ENCODE data around the gene COL8A2. TPM values are rescaled to one million over a fixed set of nuclear protein-coding genes. Genes with fewer than 3 reads are reported as not detected.
"Not testable (repeated sequence)": the region's sequence is repeated elsewhere in the genome, so short reads cannot be mapped to it uniquely, and the experiment has no call there.

The COL8A2 gene
- total RNA-seq, 2 experiments from 2014 or later: not detected

- Mint-ChIP-seq H3K4me1 (peaks cover 72% of the 10 kb centered on the region), H3K27me3 (no peaks in the 10 kb centered on the region), H3K9me3 (no peaks in the 10 kb centered on the region), H3K27ac (peak overlapping the region; percentile 88), H3K4me3 (peak overlapping the region; percentile 74), H3K36me3 (ENCODE audit: low read depth) (peaks cover 69% of the 10 kb centered on the region)
- CTCF ChIA-PET: interaction anchor here (1.5 to 5.1 kb wide), 4 partner anchors 13 to 123 kb away, joined by 10 to 105 read pairs (median 12); partner anchors contain the start of genes THRAP3 and TRAPPC3
- POLR2A ChIA-PET: interaction anchor here (1.1 to 8.9 kb wide), 7 partner anchors 8 to 224 kb away, joined by 3 to 193 read pairs (median 8); partner anchors contain the start of genes STK40, THRAP3 and TRAPPC3
- no peak for DNase-seq
These were observed 37.7 kb upstream of the COL8A2 start for GRCh38 chr1:36162680-36163239.

GRCh38 chr1:36161641-36162531 is 36.9 kb upstream of the COL8A2 start:
- Mint-ChIP-seq H3K27me3 (no peaks in the 10 kb centered on the region), H3K36me3 (ENCODE audit: low read depth) (peaks cover 70% of the 10 kb centered on the region), H3K4me3 (peak overlapping the region; percentile 74), H3K4me1 (peaks cover 73% of the 10 kb centered on the region), H3K9me3 (no peaks in the 10 kb centered on the region), H3K27ac (peak overlapping the region; percentile 88)
- POLR2A ChIA-PET: interaction anchor here (0.8 to 8.9 kb wide), 16 partner anchors 8 to 236 kb away, joined by 3 to 193 read pairs (median 4); partner anchors contain the start of genes LSM10, STK40, THRAP3 and TRAPPC3
- DNase-seq: peak; percentile 58
- CTCF ChIA-PET: interaction anchor here (1.5 to 5.1 kb wide), 6 partner anchors 12 to 124 kb away, joined by 10 to 105 read pairs (median 12); partner anchors contain the start of genes THRAP3 and TRAPPC3

- Mint-ChIP-seq H3K4me3 (peak overlapping the region; percentile 74), H3K36me3 (ENCODE audit: low read depth) (peaks cover 67% of the 10 kb centered on the region), H3K27me3 (no peaks in the 10 kb centered on the region), H3K9me3 (no peaks in the 10 kb centered on the region), H3K4me1 (peaks cover 67% of the 10 kb centered on the region), H3K27ac (peak overlapping the region; percentile 88)
- ChIA-PET POLR2A (interaction anchor here (0.8 to 8.9 kb wide), 20 partner anchors 8 to 1529 kb away, joined by 3 to 193 read pairs (median 4); partner anchors contain the start of genes AGO3, CLSPN, EVA1B and LSM10), CTCF (interaction anchor here (1.0 to 5.1 kb wide), 8 partner anchors 10 to 124 kb away, joined by 4 to 105 read pairs (median 10); partner anchors contain the start of genes THRAP3 and TRAPPC3)
- peak; percentile 84 for DNase-seq
These were observed 36.0 kb upstream of the COL8A2 start for GRCh38 chr1:36160949-36161485.

GRCh38 chr1:36160388-36160948 is 35.4 kb upstream of the COL8A2 start:
- H3K27me3 Mint-ChIP-seq: no peaks in the 10 kb centered on the region
- peak overlapping the region; percentile 88 for H3K27ac Mint-ChIP-seq
- H3K4me3 Mint-ChIP-seq: peak overlapping the region; percentile 74
- no peak for DNase-seq
- CTCF ChIA-PET: interaction anchor here (1.0 to 5.1 kb wide), 8 partner anchors 10 to 125 kb away, joined by 4 to 105 read pairs (median 10); partner anchors contain the start of genes THRAP3 and TRAPPC3
- H3K9me3 Mint-ChIP-seq: no peaks in the 10 kb centered on the region
- peaks cover 65% of the 10 kb centered on the region for H3K36me3 Mint-ChIP-seq (ENCODE audit: low read depth)
- POLR2A ChIA-PET: interaction anchor here (0.9 to 8.9 kb wide), 18 partner anchors 9 to 1530 kb away, joined by 3 to 193 read pairs (median 4); partner anchors contain the start of genes AGO3, CLSPN, EVA1B and LSM10
- peaks cover 65% of the 10 kb centered on the region for H3K4me1 Mint-ChIP-seq

- Mint-ChIP-seq H3K27me3 (no peaks in the 10 kb centered on the region), H3K4me1 (peaks cover 70% of the 10 kb centered on the region), H3K36me3 (ENCODE audit: low read depth) (peaks cover 63% of the 10 kb centered on the region), H3K4me3 (peak overlapping the region; percentile 74), H3K9me3 (no peaks in the 10 kb centered on the region), H3K27ac (peak overlapping the region; percentile 88)
- no peak for DNase-seq
- ChIA-PET CTCF (interaction anchor here (0.6 to 5.1 kb wide), 10 partner anchors 10 to 126 kb away, joined by 3 to 105 read pairs (median 5); partner anchors contain the start of genes THRAP3 and TRAPPC3), POLR2A (interaction anchor here (0.6 to 8.9 kb wide), 15 partner anchors 9 to 1531 kb away, joined by 3 to 193 read pairs (median 5); partner anchors contain the start of genes AGO3, CLSPN, SH3D21 and THRAP3)
These were observed 34.8 kb upstream of the COL8A2 start for GRCh38 chr1:36159614-36160387.

GRCh38 chr1:36158827-36159252 is 33.8 kb upstream of the COL8A2 start:
- Mint-ChIP-seq H3K36me3 (ENCODE audit: low read depth) (peaks cover 55% of the 10 kb centered on the region), H3K27ac (peak overlapping the region; percentile 88)
- H3K27me3 Mint-ChIP-seq: not testable (repeated sequence)

GRCh38 chr1:36157973-36158826 is 33.2 kb upstream of the COL8A2 start:
- ChIA-PET POLR2A (interaction anchor here (1.2 to 8.9 kb wide), 7 partner anchors 7 to 228 kb away, joined by 3 to 193 read pairs (median 9); partner anchors contain the start of genes AGO3, THRAP3 and TRAPPC3), CTCF (no interaction called here)
- peaks cover 52% of the 10 kb centered on the region for H3K36me3 Mint-ChIP-seq (ENCODE audit: low read depth)
- peaks cover 74% of the 10 kb centered on the region for H3K4me1 Mint-ChIP-seq
- H3K9me3 Mint-ChIP-seq: no peaks in the 10 kb centered on the region
- H3K4me3 Mint-ChIP-seq: peak overlapping the region; percentile 88
- no peak for DNase-seq
- no peaks in the 10 kb centered on the region for H3K27me3 Mint-ChIP-seq
- H3K27ac Mint-ChIP-seq: peak overlapping the region; percentile 88

More at GRCh38 chr1:36158827-36159252, 33.8 kb upstream of the COL8A2 start:
- not testable (repeated sequence) for DNase-seq, H3K9me3 Mint-ChIP-seq
- CTCF ChIA-PET: interaction anchor here (0.9 to 5.1 kb wide), 4 partner anchors 9 to 127 kb away, joined by 3 to 105 read pairs (median 16); partner anchors contain the start of genes THRAP3 and TRAPPC3
- H3K4me3 Mint-ChIP-seq: peak overlapping the region; percentile 88
- peaks cover 70% of the 10 kb centered on the region for H3K4me1 Mint-ChIP-seq
- POLR2A ChIA-PET: interaction anchor here (0.6 to 8.9 kb wide), 7 partner anchors 8 to 228 kb away, joined by 3 to 193 read pairs (median 9); partner anchors contain the start of genes AGO3, SH3D21, THRAP3 and TRAPPC3

GRCh38 chr1:36157115-36157903 is 32.3 kb upstream of the COL8A2 start:
- POLR2A ChIA-PET: interaction anchor here (0.6 to 8.9 kb wide), 10 partner anchors 6 to 229 kb away, joined by 3 to 193 read pairs (median 6); partner anchors contain the start of genes THRAP3 and TRAPPC3
- Mint-ChIP-seq H3K36me3 (ENCODE audit: low read depth) (peaks cover 46% of the 10 kb centered on the region), H3K27me3 (no peaks in the 10 kb centered on the region), H3K27ac (peak overlapping the region; percentile 88), H3K9me3 (no peaks in the 10 kb centered on the region), H3K4me3 (peak overlapping the region; percentile 88), H3K4me1 (peaks cover 72% of the 10 kb centered on the region)
- no peak for DNase-seq
- CTCF ChIA-PET: no interaction called here

- ChIA-PET CTCF (interaction anchor here (0.9 to 1.0 kb wide), 2 partner anchors 12 to 64 kb away, joined by 3 to 8 read pairs; no protein-coding TSS in a partner anchor), POLR2A (interaction anchor here (0.6 to 6.0 kb wide), 14 partner anchors 12 to 308 kb away, joined by 3 to 43 read pairs (median 4); partner anchors contain the start of genes MRPS15 and THRAP3)
- H3K36me3 Mint-ChIP-seq (ENCODE audit: low read depth): peaks cover 39% of the 10 kb centered on the region
- H3K4me1 Mint-ChIP-seq: peaks cover 72% of the 10 kb centered on the region
- H3K27me3 Mint-ChIP-seq: no peaks in the 10 kb centered on the region
- peak overlapping the region; percentile 88 for H3K27ac Mint-ChIP-seq
- peak; percentile 72 for DNase-seq
- H3K9me3 Mint-ChIP-seq: no peaks in the 10 kb centered on the region
- peak overlapping the region; percentile 88 for H3K4me3 Mint-ChIP-seq
These were observed 31.5 kb upstream of the COL8A2 start for GRCh38 chr1:36156329-36157114.

Data from activated CD4-positive, alpha-beta memory T cell treated with anti-CD3 and anti-CD28 coated beads, Interleukin-2, amount 10 ng/mL, durations not matched to agents 7 days and 5 days (primary cell).